Measurements from ENCODE around the gene PHF2.

Gene PHF2

DNA sequence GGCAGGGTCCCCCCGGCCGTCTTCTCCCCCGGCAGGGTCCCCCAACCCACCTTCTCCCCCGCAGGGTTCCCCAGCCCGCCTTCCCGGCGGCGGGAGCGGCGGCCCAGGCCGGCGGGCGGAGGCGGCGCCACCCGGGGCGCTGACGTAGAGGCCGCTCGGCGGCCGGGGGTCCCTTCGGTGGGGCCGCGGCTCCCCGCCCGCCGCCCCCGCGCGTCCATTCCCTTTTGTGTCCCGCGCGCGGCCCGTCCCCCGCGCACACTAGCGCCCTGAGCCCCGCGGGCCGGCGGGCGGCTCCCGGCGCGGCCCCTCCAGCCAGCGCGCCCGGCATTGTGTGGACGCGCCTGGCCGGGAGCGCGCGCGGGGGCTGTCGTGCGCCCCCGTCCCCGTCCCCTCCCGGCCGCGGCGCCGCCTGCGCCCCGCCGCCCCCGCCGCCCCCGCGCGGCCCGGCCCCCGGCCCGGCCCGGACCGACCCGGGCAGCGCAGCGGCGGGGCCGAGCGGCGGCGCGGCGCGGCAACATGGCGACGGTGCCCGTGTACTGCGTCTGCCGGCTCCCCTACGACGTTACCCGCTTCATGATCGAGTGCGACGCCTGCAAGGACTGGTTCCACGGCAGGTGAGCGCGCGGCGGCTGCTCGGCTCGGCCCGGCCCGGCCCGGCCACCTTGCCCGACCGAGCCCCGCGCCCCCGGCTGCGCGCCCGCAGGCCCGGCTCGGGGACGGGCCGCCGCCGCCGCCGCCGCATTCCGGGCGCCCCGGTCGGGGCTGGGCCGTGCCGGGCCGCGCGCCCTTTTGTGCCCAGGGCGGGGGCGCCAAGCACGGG, at the start of gene PHF2:
TSS of gene PHF2 (plus strand) at position 327 of the 820 bp plus-strand sequence. CDS start at position 517, 190 bp downstream.
- DNase-seq (ENCODE audit: low spot score): peak; percentile 44

DNA sequence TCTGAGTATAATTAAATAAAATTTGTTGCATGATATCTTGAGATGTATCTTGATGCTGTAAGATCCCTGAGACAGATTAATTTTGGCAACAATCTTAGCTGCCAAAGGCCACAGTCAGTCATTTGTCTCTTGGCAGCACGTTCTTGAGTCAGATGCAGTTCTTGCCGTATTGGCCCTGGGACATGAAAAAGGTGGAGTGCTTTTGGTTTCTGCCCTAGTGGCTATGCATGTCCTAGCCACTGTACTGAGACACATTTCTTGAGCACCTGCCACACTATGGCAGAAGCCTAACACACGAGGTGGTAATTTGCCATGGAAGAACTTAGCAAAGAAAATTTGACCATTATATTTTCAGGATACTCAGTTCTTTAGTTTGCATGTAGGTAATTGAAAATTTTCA, 45.0 kb upstream of the PHF2 start:
- no peak for DNase-seq (ENCODE audit: low spot score)

DNA sequence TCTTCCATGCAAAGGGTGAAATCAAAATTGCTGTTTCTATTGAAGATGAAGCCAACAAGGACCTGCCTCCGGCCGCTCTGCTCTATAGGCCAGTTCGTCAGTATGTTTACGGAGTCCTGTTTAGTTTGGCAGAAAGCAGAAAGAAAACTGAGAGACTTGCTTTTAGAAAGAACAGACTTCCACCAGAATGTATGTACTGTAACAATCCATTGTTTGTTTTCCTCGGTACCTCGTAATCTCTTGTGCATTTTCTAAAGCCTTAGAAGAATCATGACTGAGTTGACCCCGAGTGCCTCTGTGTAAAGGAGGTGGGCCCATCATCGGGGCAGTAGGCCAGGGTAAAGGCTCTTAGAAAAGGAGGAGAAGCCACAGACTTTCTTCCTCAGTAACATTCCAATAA, 44.2 kb upstream of the PHF2 start:
- DNase-seq (ENCODE audit: low spot score): no peak

DNA sequence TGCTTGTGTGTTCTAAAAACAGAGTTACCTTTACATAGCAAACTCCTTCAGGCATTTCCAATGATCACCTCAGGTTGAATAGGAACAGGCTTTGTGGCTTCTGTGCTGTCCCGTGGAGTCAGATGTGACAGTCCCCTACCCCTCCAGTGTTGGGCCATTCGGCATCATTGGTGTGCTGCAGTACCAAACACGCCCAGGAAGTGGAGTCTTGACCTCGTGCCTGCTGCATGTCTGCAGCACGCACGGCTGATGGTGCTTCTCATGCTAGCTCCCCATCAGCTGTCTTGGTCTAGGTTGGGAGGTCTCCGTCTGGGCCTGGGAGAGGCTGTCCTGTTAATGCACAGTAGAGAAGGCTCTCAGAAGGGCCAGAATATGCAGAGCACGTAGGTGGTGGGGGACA, 42.5 kb upstream of the PHF2 start:
- no peak for DNase-seq (ENCODE audit: low spot score)

DNA sequence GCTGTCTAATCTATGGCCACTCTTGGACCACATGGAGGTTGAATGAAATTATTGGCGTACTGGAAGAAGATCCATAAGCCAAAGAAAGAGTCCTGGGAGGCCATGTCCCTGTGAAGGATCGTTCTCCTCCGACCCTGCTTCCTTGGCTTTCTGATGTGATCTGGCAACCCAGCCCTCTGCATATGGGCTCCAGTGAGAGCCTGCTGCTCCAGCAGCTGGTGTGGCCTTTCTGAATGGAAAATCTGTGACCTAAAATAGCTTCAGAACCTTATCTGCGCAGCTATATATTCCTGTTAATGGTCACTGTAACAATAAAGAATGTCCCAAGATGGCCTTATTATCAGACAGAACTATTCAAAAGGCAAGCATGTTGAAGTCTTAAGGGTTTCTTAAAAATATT, 40.2 kb upstream of the PHF2 start:
- no peak for DNase-seq (ENCODE audit: low spot score)

DNA sequence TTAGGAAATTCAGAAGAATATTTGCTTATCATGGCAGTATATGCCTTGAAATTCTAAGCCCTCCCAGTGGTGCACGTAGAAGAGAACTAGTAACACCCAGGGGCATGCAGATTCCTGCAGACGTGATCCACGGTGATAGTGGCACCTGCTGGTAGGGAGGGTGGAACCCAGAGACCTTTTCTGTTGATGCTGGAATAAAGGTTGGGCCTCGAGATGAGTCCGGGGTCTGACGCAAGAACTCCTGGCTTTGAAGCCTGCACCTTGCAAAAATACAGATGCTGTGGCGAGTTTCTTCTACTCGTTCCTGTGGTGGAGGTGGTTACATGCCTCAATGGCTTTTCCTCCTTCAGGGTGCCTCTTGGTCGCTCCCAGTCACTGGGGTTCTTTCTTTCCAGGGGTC, 39.5 kb upstream of the PHF2 start:
- DNase-seq (ENCODE audit: low spot score): no peak

GRCh38 chr9:93540305-93540704, 36.1 kb upstream of the PHF2 start:
- no peak for DNase-seq (ENCODE audit: low spot score)

- DNase-seq (ENCODE audit: low spot score): no peak
These were observed 35.4 kb upstream of the PHF2 start for GRCh38 chr9:93541005-93541404.

DNA sequence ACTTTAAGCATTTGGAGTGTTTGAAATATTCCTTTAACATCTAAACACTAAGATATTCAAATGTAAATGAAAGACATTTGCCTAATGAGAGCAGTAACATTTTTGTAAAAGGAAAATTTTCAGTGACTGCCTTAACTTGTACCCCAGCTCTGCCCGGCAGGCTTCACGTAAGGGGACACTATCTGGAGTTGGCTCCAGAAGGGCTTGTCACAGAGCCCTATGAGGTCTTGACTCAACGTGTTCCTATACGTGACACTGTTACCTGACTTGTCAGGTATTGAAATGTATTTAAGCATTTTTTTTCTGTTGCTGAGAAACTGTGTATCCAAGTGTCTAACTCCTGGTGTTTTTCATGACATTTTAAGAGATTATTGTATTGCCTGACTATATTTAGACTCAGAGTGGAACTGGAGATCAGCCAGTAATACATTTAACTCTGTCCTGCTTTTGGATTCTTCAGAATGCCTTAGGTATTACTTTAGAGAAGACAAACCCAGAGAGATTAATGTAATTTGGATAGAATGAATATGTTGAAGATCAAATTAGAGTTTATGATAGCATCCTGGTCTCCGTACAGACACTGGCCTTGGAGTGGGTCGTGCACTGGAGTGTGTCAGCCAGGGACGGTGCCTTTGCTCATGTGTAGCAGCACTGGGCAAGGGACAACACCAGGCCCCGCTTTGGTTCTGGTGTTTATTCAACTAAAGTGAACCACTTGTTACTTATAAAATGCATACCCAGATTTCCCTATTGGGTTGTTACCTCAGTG, 34.6 kb upstream of the PHF2 start:
- DNase-seq (ENCODE audit: low spot score): no peak

DNA sequence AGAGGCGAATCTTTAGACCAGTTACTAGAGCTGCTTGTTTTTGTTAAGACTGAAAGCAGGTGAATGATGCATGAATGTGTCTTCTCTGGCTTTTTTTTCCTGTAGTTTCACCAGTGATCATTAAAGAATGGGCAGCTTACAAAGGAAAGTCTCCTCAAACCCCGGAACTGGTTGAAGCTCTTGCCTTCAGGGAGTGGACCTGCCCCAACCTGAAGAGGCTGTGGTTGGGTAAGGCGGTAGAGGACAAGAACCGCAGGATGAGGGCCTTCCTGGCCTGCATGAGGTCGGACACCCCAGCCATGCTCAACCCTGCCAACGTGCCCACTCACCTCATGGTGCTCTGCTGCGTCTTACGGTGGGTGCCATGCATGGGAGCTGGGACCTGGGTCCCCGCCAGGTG, 33.3 kb upstream of the PHF2 start:
- DNase-seq (ENCODE audit: low spot score): no peak

- no peak for DNase-seq (ENCODE audit: low spot score)
These were observed 30.0 kb upstream of the PHF2 start for GRCh38 chr9:93546356-93546755.

GRCh38 chr9:93549611-93550010, 26.8 kb upstream of the PHF2 start:
- no peak for DNase-seq (ENCODE audit: low spot score)

GRCh38 chr9:93552923-93553322, 23.5 kb upstream of the PHF2 start:
- DNase-seq (ENCODE audit: low spot score): no peak

GRCh38 chr9:93555370-93555769, 21.0 kb upstream of the PHF2 start:
- DNase-seq (ENCODE audit: low spot score): no peak

- no peak for DNase-seq (ENCODE audit: low spot score)
These were observed 18.8 kb upstream of the PHF2 start for GRCh38 chr9:93557366-93558137.

DNA sequence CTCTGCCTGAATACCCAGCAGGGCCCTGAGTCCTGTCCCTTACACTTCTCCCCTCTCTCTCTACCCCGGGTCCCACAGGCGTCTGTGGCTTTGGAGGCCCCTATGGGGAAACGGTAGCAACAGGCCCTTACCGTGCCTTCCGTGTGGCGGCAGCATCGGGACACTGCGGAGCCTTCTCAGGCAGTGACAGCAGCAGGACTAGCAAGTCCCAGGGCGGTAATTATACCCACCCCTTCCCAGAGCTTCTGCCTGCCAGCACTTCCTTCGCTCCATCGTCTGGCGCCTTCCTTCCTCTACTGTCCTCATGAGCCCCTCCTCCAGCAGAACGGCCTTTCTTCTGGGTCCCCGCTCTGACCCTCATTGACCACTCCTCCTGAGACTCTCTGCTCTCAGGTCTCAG, 17.9 kb upstream of the PHF2 start:
- DNase-seq (ENCODE audit: low spot score): no peak

DNA sequence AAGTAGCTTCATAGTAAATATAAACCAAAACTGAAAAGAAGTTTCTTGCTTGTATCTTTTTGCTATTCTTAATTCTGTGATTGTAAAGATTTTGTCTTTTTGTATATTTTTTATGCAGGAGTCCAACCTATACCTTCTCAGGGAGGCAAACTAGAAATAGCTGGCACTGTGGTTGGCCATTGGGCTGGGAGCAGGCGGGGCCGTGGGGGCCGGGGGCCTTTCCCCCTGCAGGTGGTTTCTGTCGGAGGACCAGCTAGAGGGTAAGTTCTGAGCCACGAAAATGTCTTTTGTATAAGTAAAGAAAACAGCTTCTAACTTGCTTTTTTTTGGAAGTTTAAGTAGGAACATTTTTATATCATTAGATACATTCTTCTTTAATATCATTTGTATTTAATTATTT, 15.4 kb upstream of the PHF2 start:
- DNase-seq (ENCODE audit: low spot score): no peak

- DNase-seq (ENCODE audit: low spot score): no peak
These were observed 14.2 kb upstream of the PHF2 start for GRCh38 chr9:93562157-93562556.

- DNase-seq (ENCODE audit: low spot score): no peak
These were observed 11.3 kb upstream of the PHF2 start for GRCh38 chr9:93565089-93565488.

- DNase-seq (ENCODE audit: low spot score): peak; percentile 98
These were observed 9.7 kb upstream of the PHF2 start for GRCh38 chr9:93566408-93567270.

- DNase-seq (ENCODE audit: low spot score): no peak
These were observed 9.0 kb upstream of the PHF2 start for GRCh38 chr9:93567271-93567959.

Data from CD4-positive, alpha-beta T cell treated with Interleukin-2 at 100 ng/mL for 4 hours (primary cell).